Natural killer cell (primary cell): ENCODE measurements around the gene RECK. TPM values are rescaled to one million over a fixed set of nuclear protein-coding genes. Genes with fewer than 3 reads are reported as not detected.

Experiments used
- ATAC-seq, 3 donors: fragments of 150-1000 bp in 2 of 3; fragments of 200-7000 bp in 1 of 3; cut with Tn5 transposase; 1 replicate in 1 of 3; 2 replicates in 2 of 3; pipeline ENCODE4 v1.10.0; 2021; ENCODE audit warnings: mild to moderate bottlenecking in 2 of 3, moderate library complexity in 2 of 3
- DNase-seq, 2 donors: peaks; one replicate each; pipeline versions ENCODE4 v3.0.0 to v3.0.0-alpha.2; 2013 to 2021; ENCODE audit warnings: mixed read lengths in 1 of 2
- H3K27ac ChIP-seq: one replicate; pipeline ENCODE4 v1.5.1; 2013; ENCODE audit warnings: mild to moderate bottlenecking, low read length
- H3K27me3 ChIP-seq: one replicate; pipeline ENCODE4 v1.6.1; 2013; ENCODE audit warnings: low read length; ENCODE audit not compliant: control insufficient read depth, insufficient read depth
- H3K36me3 ChIP-seq: one replicate; pipeline ENCODE4 v1.6.1; 2013; ENCODE audit warnings: low read length; ENCODE audit not compliant: control insufficient read depth, insufficient read depth
- H3K4me1 ChIP-seq: one replicate; pipeline ENCODE4 v1.6.1; 2013; ENCODE audit warnings: low read length; ENCODE audit not compliant: control insufficient read depth, insufficient read depth
- H3K4me3 ChIP-seq: one replicate; pipeline ENCODE4 v1.5.1; 2013; ENCODE audit warnings: low read length
- H3K9me3 ChIP-seq: one replicate; pipeline ENCODE4 v1.6.1; 2013; ENCODE audit warnings: low read length; ENCODE audit not compliant: control insufficient read depth, insufficient read depth
- H3K27ac Mint-ChIP-seq, 2 donors: one replicate each; pipeline ENCODE4 v1.8.0; 2022; ENCODE audit warnings: mild to moderate bottlenecking in 2 of 2, mixed read lengths in 2 of 2, moderate library complexity in 1 of 2
- H3K27me3 Mint-ChIP-seq, 2 donors: one replicate each; pipeline ENCODE4 v1.8.0; 2022; ENCODE audit warnings: low read depth in 2 of 2, mixed read lengths in 2 of 2
- H3K36me3 Mint-ChIP-seq: one replicate; pipeline ENCODE4 v1.8.0; 2022; ENCODE audit warnings: mixed read lengths
- H3K4me1 Mint-ChIP-seq, 2 donors: one replicate each; pipeline ENCODE4 v1.8.0; 2022; ENCODE audit warnings: mixed read lengths in 2 of 2
- H3K4me3 Mint-ChIP-seq: one replicate; pipeline ENCODE4 v1.8.0; 2022; ENCODE audit warnings: mild to moderate bottlenecking, moderate library complexity, mixed read lengths
- H3K9me3 Mint-ChIP-seq, 2 donors: one replicate each; pipeline ENCODE4 v1.8.0; 2022; ENCODE audit warnings: mixed read lengths in 2 of 2
- WGBS: methylation state at CpG from one replicate; pipeline ENCODE4 v1.1.7; 2013; ENCODE audit warnings: missing lambda C conversion rate; ENCODE audit not compliant: insufficient coverage; 5-methylcytosine and 5-hydroxymethylcytosine counted together
- intact Hi-C: fragments of 100-400 bp; cut with micrococcal nuclease; formaldehyde crosslinking; loops from one replicate; pipeline ENCODE4 v1.14.2; 2022
- total RNA-seq, 4 donors: library from RNA; stranded (reverse); fragments of 120-200 nt in 1 of 4; gene quantifications; one replicate each; pipeline versions ENCODE4 v1.2.3 to v1.2.4, GENCODE V29; 2013 to 2022
- TF ChIP-seq, protein P1 (sequence below): fragments of 200-600 bp; IDR thresholded peaks from one replicate; pipeline ENCODE4 v1.8.0; 2022; ENCODE audit warnings: antibody characterized with exemption

The RECK gene
- total RNA-seq, 3 donors from 2014 or later (not counting 1 experiment from before 2014, with no cell fraction given), result 7.4 to 10.3 (median 8.0) TPM

DNA sequence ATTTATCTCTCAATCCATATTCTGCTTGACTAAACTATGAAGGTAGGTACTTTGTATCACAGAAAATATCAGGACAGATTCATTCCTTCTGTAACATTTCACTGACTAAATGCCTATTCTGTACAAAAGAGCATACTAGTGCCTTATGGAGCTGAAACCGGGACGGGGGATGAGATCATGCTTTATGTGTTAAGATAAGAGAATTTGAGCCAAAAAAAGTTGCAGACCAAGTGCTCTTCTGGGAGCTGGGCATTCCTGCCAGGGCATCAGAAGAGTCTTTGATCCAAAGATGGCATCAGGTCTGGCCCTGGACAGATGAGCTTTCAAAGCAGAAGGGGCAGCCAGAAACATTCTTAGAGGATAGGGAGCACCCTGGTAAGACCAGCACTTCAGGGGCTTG, 72.4 kb downstream of the RECK start:
- Histone ChIP-seq H3K4me1 (no peaks in the 10 kb centered on the region), H3K27me3 (no peaks in the 10 kb centered on the region), H3K9me3 (no peaks in the 10 kb centered on the region), H3K27ac (no peak overlapping the region), H3K36me3 (no peaks in the 10 kb centered on the region), H3K4me3 (no peak overlapping the region)
- TF ChIP-seq, protein P1, sequence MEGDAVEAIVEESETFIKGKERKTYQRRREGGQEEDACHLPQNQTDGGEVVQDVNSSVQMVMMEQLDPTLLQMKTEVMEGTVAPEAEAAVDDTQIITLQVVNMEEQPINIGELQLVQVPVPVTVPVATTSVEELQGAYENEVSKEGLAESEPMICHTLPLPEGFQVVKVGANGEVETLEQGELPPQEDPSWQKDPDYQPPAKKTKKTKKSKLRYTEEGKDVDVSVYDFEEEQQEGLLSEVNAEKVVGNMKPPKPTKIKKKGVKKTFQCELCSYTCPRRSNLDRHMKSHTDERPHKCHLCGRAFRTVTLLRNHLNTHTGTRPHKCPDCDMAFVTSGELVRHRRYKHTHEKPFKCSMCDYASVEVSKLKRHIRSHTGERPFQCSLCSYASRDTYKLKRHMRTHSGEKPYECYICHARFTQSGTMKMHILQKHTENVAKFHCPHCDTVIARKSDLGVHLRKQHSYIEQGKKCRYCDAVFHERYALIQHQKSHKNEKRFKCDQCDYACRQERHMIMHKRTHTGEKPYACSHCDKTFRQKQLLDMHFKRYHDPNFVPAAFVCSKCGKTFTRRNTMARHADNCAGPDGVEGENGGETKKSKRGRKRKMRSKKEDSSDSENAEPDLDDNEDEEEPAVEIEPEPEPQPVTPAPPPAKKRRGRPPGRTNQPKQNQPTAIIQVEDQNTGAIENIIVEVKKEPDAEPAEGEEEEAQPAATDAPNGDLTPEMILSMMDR, result no peak
- Mint-ChIP-seq H3K4me1 (no peaks in the 10 kb centered on the region), H3K27ac (no peak overlapping the region), H3K27me3 (no peaks in the 10 kb centered on the region), H3K9me3 (no peaks in the 10 kb centered on the region), H3K36me3 (no peaks in the 10 kb centered on the region), H3K4me3 (no peak overlapping the region)
- DNase-seq (no peak), ATAC-seq (no peak)
- whole genome bisulfite sequencing, result 100% methylated on average over 2 of the region's 2 CpGs
- intact Hi-C loops, result no loop called here

DNA sequence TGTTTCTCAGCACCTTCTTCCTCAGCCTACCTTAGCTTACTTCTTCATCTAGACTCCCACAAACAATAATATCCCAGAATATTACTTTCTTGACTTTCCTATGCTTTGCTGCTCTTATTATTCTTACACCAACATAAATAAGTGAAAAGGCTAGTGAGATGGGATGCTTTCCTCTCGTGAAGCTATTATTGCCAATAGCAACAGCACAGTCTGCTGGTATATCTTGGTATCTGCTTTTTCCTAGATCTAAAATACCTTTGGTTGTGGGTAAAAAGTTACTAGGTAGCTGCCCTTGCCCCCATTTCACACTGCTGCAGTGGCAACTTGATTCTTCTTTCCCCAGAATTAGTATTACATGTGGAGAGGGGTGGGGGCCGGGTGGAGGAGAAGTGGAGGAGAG, 73.7 kb downstream of the RECK start:
- no peaks in the 10 kb centered on the region for H3K9me3 Mint-ChIP-seq
- H3K27me3 Mint-ChIP-seq, result no peaks in the 10 kb centered on the region
- DNase-seq, result no peak
- intact Hi-C loops, result no loop called here
- WGBS, result 83% methylated on average over 1 of the region's 2 CpGs
- TF ChIP-seq, protein P1, result no peak
- H3K27me3 ChIP-seq, result no peaks in the 10 kb centered on the region
- H3K4me1 ChIP-seq, result no peaks in the 10 kb centered on the region
- no peaks in the 10 kb centered on the region for H3K36me3 Mint-ChIP-seq
- no peaks in the 10 kb centered on the region for H3K36me3 ChIP-seq
- no peak overlapping the region for H3K4me3 ChIP-seq
- H3K4me1 Mint-ChIP-seq, result no peaks in the 10 kb centered on the region
- no peak overlapping the region for H3K4me3 Mint-ChIP-seq
- ATAC-seq, result no peak
- H3K27ac ChIP-seq, result no peak overlapping the region
- H3K27ac Mint-ChIP-seq, result no peak overlapping the region
- H3K9me3 ChIP-seq, result no peaks in the 10 kb centered on the region

DNA sequence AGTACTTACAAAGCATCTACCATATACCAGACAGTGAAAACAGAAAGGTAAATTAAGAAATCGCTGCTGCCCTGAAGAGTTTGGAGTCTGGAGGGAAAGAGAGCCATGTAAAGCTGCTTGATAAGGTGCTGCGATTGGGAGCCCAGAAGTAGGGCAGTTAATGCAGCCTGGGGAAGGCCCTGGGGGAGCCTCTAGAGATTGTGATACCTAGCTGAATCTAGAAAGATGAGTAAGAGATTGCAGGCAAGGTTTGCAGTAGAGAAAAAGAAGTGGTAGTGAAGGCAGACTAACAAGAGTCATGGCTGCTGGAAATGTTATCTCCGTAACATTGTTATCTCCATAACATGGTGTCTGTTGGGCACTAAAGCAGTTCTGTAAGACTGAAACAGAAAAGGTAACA, 75.8 kb downstream of the RECK start:
- H3K9me3 ChIP-seq, result no peaks in the 10 kb centered on the region
- no peaks in the 10 kb centered on the region for H3K9me3 Mint-ChIP-seq
- H3K27me3 ChIP-seq, result no peaks in the 10 kb centered on the region
- whole genome bisulfite sequencing, result 98% methylated on average over 3 of the region's 3 CpGs
- H3K27me3 Mint-ChIP-seq, result no peaks in the 10 kb centered on the region
- no peak overlapping the region for H3K4me3 Mint-ChIP-seq
- no peak for ATAC-seq
- DNase-seq, result no peak
- no peaks in the 10 kb centered on the region for H3K4me1 Mint-ChIP-seq
- no peak overlapping the region for H3K27ac Mint-ChIP-seq
- no peaks in the 10 kb centered on the region for H3K4me1 ChIP-seq
- intact Hi-C loops, result no loop called here
- H3K36me3 Mint-ChIP-seq, result no peaks in the 10 kb centered on the region
- TF ChIP-seq, protein P1, result no peak
- no peaks in the 10 kb centered on the region for H3K36me3 ChIP-seq
- H3K27ac ChIP-seq, result no peak overlapping the region
- no peak overlapping the region for H3K4me3 ChIP-seq

DNA sequence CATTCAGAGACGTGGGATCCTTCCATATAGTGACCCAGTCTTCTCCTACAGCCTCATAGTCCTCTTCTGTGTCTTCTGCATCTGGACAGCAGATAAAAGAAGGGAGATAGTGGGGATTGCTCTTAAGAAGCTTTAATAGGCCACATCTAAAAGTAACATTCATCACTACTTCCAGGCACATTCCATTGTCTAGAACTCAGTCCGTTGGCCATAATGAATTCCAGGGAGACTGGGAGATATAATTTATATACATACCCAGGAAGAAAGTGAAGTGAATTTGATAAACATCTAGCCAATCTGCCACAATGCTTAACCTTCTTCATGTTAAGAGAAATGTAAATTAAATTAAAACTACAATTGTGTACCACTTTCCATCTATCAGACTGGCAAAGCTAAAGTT, 77.3 kb downstream of the RECK start:
- no peak overlapping the region for H3K27ac ChIP-seq
- Mint-ChIP-seq H3K27ac (no peak overlapping the region), H3K4me3 (no peak overlapping the region), H3K4me1 (no peaks in the 10 kb centered on the region), H3K27me3 (no peaks in the 10 kb centered on the region), H3K9me3 (no peaks in the 10 kb centered on the region), H3K36me3 (no peaks in the 10 kb centered on the region)
- H3K36me3 ChIP-seq, result no peaks in the 10 kb centered on the region
- no peak overlapping the region for H3K4me3 ChIP-seq
- intact Hi-C loops, result no loop called here
- no peaks in the 10 kb centered on the region for H3K4me1 ChIP-seq
- no peaks in the 10 kb centered on the region for H3K27me3 ChIP-seq
- WGBS, result 89% methylated on average over 1 of the region's 2 CpGs
- DNase-seq, result no peak
- TF ChIP-seq, protein P1, result no peak
- H3K9me3 ChIP-seq, result no peaks in the 10 kb centered on the region
- ATAC-seq, result no peak
